ENCODE results near the gene CLEC4M. TPM values are rescaled to one million over a fixed set of nuclear protein-coding genes. Genes with fewer than 3 reads are reported as not detected.
"Not testable (repeated sequence)": the region's sequence is repeated elsewhere in the genome, so short reads cannot be mapped to it uniquely, and the experiment has no call there.

CLEC4M gene
- total RNA-seq, 1 donor from 2014 or later: 0.59 TPM

- no peak for DNase-seq
Measured at GRCh38 chr19:7773841-7774240, 10.8 kb downstream of the CLEC4M start.

GRCh38 chr19:7775761-7776160 lies 12.7 kb downstream of the CLEC4M start:
- no peak for DNase-seq

GRCh38 chr19:7778081-7778480 lies 15.0 kb downstream of the CLEC4M start:
- DNase-seq: no peak

GRCh38 chr19:7779631-7780486 lies 16.8 kb downstream of the CLEC4M start:
- DNase-seq: no peak

GRCh38 chr19:7781157-7781556 lies 18.1 kb downstream of the CLEC4M start:
- no peak for DNase-seq

GRCh38 chr19:7783991-7784423 lies 21.0 kb downstream of the CLEC4M start:
- peak; percentile 13 for DNase-seq

GRCh38 chr19:7784856-7785255 lies 21.8 kb downstream of the CLEC4M start:
- DNase-seq: no peak

GRCh38 chr19:7787141-7787540 lies 24.1 kb downstream of the CLEC4M start:
- DNase-seq: no peak

GRCh38 chr19:7787602-7788177 lies 24.6 kb downstream of the CLEC4M start:
- no peak for DNase-seq

- no peak for DNase-seq
Measured at GRCh38 chr19:7788178-7788932, 25.3 kb downstream of the CLEC4M start.

- no peak for DNase-seq
Measured at GRCh38 chr19:7788933-7789323, 25.9 kb downstream of the CLEC4M start.

- DNase-seq: no peak
Measured at GRCh38 chr19:7789447-7789846, 26.4 kb downstream of the CLEC4M start.

- DNase-seq: no peak
Measured at GRCh38 chr19:7790416-7790815, 27.4 kb downstream of the CLEC4M start.

- no peak for DNase-seq
Measured at GRCh38 chr19:7792281-7792680, 29.2 kb downstream of the CLEC4M start.

- DNase-seq: not testable (repeated sequence)
Measured at GRCh38 chr19:7792701-7793100, 29.7 kb downstream of the CLEC4M start.

- no peak for DNase-seq
Measured at GRCh38 chr19:7793493-7793892, 30.4 kb downstream of the CLEC4M start.

GRCh38 chr19:7795555-7796161 lies 32.6 kb downstream of the CLEC4M start:
- no peak for DNase-seq

- peak; percentile 57 for DNase-seq
Measured at GRCh38 chr19:7799640-7800355, 36.8 kb downstream of the CLEC4M start.

GRCh38 chr19:7801020-7801570 lies 38.1 kb downstream of the CLEC4M start:
- no peak for DNase-seq

- no peak for DNase-seq
Measured at GRCh38 chr19:7806234-7806633, 43.2 kb downstream of the CLEC4M start.

- no peak for DNase-seq
Measured at GRCh38 chr19:7806876-7807275, 43.8 kb downstream of the CLEC4M start.

- no peak for DNase-seq
Measured at GRCh38 chr19:7808108-7808507, 45.1 kb downstream of the CLEC4M start.

Data from skin of body (tissue), 2 donors.